Adrenal gland (tissue), 12 donors: ENCODE results near the gene MYH3. TPM values are rescaled to one million over a fixed set of nuclear protein-coding genes. Genes with fewer than 3 reads are reported as not detected.
"Not testable (repeated sequence)": the region's sequence is repeated elsewhere in the genome, so short reads cannot be mapped to it uniquely, and the experiment has no call there.

Experiments
- DNase-seq, 7 donors: peaks; one replicate each; pipeline ENCODE4 v3.0.0-alpha.2; 2019 to 2020
- H3K27ac ChIP-seq, 5 donors: fragments of 200-600 bp; sonication (generic) in 4 of 5; 1 replicate in 3 of 5; 2 replicates in 2 of 5; pipeline versions ENCODE4 v1.5.1 to v1.8.0; 2016 to 2020; ENCODE audit warnings: mild to moderate bottlenecking in 1 of 5
- H3K27me3 ChIP-seq: fragments of 200-600 bp; 2 replicates; pipeline ENCODE4 v1.8.0; 2021
- H3K36me3 ChIP-seq, 2 donors: fragments of 200-600 bp; replicated peaks in 1 of 2; 1 replicate in 1 of 2; 2 replicates in 1 of 2; pipeline versions ENCODE4 v1.5.1 to v1.8.0; 2018 to 2022
- H3K4me1 ChIP-seq, 2 donors: fragments of 200-600 bp; replicated peaks in 1 of 2; 1 replicate in 1 of 2; 2 replicates in 1 of 2; pipeline versions ENCODE4 v1.5.1 to v1.8.0; 2018 to 2021
- H3K4me3 ChIP-seq, 4 donors: fragments of 200-600 bp; sonication (generic) in 3 of 4; one replicate each; pipeline ENCODE4 v1.5.1; 2016 to 2018
- H3K9me3 ChIP-seq, 3 donors: fragments of 200-600 bp; sonication (generic) in 1 of 3; replicated peaks in 1 of 3; 1 replicate in 2 of 3; 2 replicates in 1 of 3; pipeline versions ENCODE4 v1.5.1 to v1.8.0; 2016 to 2021
- POLR2A ChIP-seq, 2 donors: fragments of 450-650 bp; IDR thresholded peaks; one replicate each; pipeline ENCODE4 v1.6.1; 2017; ENCODE audit warnings: antibody characterized with exemption in 2 of 2, mild to moderate bottlenecking in 2 of 2, moderate library complexity in 1 of 2
- WGBS, 4 donors: extraction: QIAGEN DNeasy Blood & Tissue Kit in 2 of 4; methylation state at CpG; one replicate each; pipeline versions ENCODE4 v1.1.5 to v1.1.7; 2013 to 2017; 5-methylcytosine and 5-hydroxymethylcytosine counted together
- intact Hi-C, 2 donors: fragments of 100-400 bp; cut with DNase I; formaldehyde crosslinking; loops; one replicate each; pipeline versions ENCODE4 v1.14.1 to v1.15.0; 2022 to 2023
- polyA plus RNA-seq, 3 donors: library from polyadenylated mRNA; stranded (reverse); fragments of 200-250 nt in 2 of 3; fragments of 350-450 nt in 1 of 3; fragmentation: Illumina TruSeq in 1 of 3; extraction: RNeasy Lipid Tissue Mini Kit (QIAGEN cat#74804) in 1 of 3; gene quantifications; one replicate each; pipeline ENCODE4 v1.2.3, GENCODE V29; 2013 to 2014
- total RNA-seq, 9 donors: library from RNA; depleted of rRNA in 4 of 9; stranded (reverse); fragments of >200 nt in 4 of 9; fragments of 120-200 nt in 1 of 9; fragmentation: NEBNext Ultra II Directional in 1 of 9; extraction: Animal tissue kit (Norgen Biotek cat#: 25700) in 1 of 9; gene quantifications; one replicate each; pipeline versions ENCODE4 v1.1.0 to v1.2.4, GENCODE V29; 2013 to 2023
- TF ChIP-seq, protein P1 (sequence below), 6 experiments: fragments of 450-650 bp in 4 of 6; fragments of 200-600 bp in 2 of 6; sonication (generic) in 1 of 6; IDR thresholded peaks; 1 replicate in 5 of 6; 2 replicates in 1 of 6; pipeline versions ENCODE4 v1.5.1 to v1.8.0; 2016 to 2021; ENCODE audit warnings: antibody characterized with exemption in 6 of 6, mild to moderate bottlenecking in 2 of 6, moderate library complexity in 1 of 6
- donor health status: healthy with polysubstance abuse.
- donor health status: Bipolar disorder and iron deficiency.
- donor health status: DM: yes; HTN: yes; CAD: no.
- donor health status: DM: no; HTN: no; CAD: no.
- donor health status: DM: no; HTN: no; CAD: no.
- donor health status: DM: yes; HTN: yes; CAD: no.

Gene MYH3
- total and polyA plus RNA-seq, 12 donors, result 0.43 to 9.3 (median 0.95) TPM; not detected in 1

GRCh38 chr17:10698096-10698818 lies 41.1 kb upstream of the MYH3 start:
- no peak for TF ChIP-seq POLR2A (IDR thresholded peaks at IDR 0.05)
- TF ChIP-seq, protein P1, sequence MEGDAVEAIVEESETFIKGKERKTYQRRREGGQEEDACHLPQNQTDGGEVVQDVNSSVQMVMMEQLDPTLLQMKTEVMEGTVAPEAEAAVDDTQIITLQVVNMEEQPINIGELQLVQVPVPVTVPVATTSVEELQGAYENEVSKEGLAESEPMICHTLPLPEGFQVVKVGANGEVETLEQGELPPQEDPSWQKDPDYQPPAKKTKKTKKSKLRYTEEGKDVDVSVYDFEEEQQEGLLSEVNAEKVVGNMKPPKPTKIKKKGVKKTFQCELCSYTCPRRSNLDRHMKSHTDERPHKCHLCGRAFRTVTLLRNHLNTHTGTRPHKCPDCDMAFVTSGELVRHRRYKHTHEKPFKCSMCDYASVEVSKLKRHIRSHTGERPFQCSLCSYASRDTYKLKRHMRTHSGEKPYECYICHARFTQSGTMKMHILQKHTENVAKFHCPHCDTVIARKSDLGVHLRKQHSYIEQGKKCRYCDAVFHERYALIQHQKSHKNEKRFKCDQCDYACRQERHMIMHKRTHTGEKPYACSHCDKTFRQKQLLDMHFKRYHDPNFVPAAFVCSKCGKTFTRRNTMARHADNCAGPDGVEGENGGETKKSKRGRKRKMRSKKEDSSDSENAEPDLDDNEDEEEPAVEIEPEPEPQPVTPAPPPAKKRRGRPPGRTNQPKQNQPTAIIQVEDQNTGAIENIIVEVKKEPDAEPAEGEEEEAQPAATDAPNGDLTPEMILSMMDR (IDR thresholded peaks at IDR 0.05), result no peak
- peak in 1 of 7 donors; percentile 8 for DNase-seq
- H3K36me3 ChIP-seq, result peaks cover 0 to 19% of the 10 kb centered on the region in 2 donors
- peak overlapping the region; percentile 68 to 84 (median 76) for H3K4me3 ChIP-seq
- intact Hi-C loops, result no loop called here
- peak overlapping the region; percentile 49 to 95 (median 91) for H3K27ac ChIP-seq
- no peaks in the 10 kb centered on the region for H3K27me3 ChIP-seq
- H3K9me3 ChIP-seq, result no peaks in the 10 kb centered on the region
- 11 to 12% (median 11%) methylated on average over 18 of the region's 18 CpGs for WGBS, 4 donors
- H3K4me1 ChIP-seq, result peaks cover 7 to 20% of the 10 kb centered on the region in 2 donors

DNA sequence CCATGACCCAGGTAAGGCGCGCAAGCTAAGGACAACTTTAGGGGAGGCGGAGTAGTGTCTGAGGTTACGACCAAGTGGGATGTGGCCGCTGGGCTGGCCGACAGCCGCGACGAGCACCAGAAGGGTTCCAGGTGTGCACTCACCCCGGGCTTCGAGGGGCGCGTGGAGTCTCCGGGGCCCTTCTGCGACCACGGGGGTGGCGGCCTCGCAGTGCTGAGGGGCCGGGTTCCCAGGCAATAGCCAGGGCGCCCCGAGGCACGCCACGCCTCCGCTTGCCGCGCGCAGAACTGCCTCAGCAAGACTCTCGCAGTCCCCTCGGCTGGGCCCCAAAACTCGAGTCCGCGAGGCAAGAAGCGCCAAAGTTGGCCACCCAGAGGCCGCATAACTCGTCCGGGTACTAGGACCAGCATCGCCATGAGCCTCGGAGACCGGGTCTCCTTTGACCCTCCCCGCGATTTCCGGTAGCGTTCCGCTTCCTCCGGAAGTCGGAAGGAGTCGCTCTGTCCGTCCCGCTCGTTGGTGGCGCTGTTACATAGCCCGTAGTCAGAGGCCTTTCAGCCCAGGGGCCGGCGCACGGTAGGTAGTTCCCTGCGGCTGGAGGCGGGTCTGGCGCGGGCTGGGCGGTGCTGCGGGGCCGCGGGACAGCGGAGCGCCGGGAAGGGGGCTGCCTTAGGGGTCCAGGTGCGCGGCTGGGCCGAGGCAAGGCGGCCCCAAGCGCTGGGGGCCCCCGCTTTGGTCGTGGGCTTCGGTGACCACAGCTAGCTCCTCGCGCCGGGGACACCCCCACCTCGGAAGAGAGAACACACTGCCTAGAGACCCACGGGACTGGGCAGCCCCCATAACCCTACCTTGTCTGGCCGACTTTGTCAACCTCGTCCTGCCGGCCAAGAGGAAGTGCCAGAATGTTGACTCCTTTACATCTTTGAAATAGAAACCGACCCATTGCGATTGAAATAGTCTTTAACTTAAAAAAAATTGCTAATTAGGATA lies 40.3 kb upstream of the MYH3 start, which contains the start of the genes ADPRM and SCO1:
TSS of gene ADPRM (plus strand) at position 503 of the 990 bp plus-strand sequence. CDS start 7,333 bp downstream, outside the sequence.
TSS of gene SCO1 (minus strand) at position 442 of the 990 bp plus-strand sequence. CDS start at position 416, 26 bp downstream.
- intact Hi-C loops, result no loop called here

DNA sequence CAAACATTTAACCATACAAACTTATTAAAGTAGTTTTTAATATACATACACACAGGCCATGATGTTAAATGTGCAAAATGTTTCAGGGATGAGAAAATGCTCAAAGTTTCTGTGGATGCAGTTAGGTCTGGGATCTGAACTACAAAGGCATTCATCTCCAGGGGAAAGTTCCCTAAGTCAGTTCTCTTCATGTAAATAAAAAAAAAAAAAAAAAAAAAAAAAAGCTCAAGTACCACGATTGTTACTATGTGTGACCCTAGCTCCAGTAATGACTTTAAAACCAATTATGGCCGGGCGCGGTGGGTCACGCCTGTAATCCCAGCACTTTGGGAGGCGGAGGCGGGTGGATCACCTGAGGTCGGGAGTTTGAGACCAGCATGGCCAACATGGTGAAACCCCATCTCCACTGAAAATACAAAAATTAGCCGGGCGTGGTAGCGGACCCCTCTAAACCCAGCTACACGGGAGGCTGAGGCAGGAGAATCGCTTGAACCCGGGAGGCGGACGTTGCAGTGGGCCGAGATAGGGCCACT lies 38.8 kb upstream of the MYH3 start:
- H3K9me3 ChIP-seq, H3K27ac ChIP-seq, H3K27me3 ChIP-seq, H3K4me3 ChIP-seq, DNase-seq, intact Hi-C loops: not testable (repeated sequence)
- WGBS, 4 donors, result 87 to 91% (median 90%) methylated on average over 17 of the region's 17 CpGs
- H3K4me1 ChIP-seq, result peaks cover 7 to 20% of the 10 kb centered on the region in 2 donors
- H3K36me3 ChIP-seq, result peaks cover 0 to 41% of the 10 kb centered on the region in 2 donors

More for the DNA sequence above, 40.3 kb upstream of the MYH3 start, which contains the start of the genes ADPRM and SCO1:
- WGBS, 4 donors, result 0 to 1% (median 0%) methylated on average over 12 to 84 of the region's 84 CpGs
- Histone ChIP-seq H3K4me1 (peaks cover 7 to 20% of the 10 kb centered on the region in 2 donors), H3K9me3 (no peaks in the 10 kb centered on the region), H3K4me3 (peak within 1 kb of the TSS; percentile 68 to 84 (median 76)), H3K27ac (peak within 1 kb of the TSS; percentile 49 to 95 (median 91)), H3K27me3 (no peaks in the 10 kb centered on the region), H3K36me3 (peaks cover 0 to 28% of the 10 kb centered on the region in 2 donors)
- DNase-seq, result peak; percentile 92 to 96 (median 95)
- peak; percentile 79 to 96 for TF ChIP-seq POLR2A (IDR thresholded peaks at IDR 0.05)
- TF ChIP-seq, protein P1 (IDR thresholded peaks at IDR 0.05), result peak in 5 of 6 experiments; percentile 14 to 45 (median 29)

DNA sequence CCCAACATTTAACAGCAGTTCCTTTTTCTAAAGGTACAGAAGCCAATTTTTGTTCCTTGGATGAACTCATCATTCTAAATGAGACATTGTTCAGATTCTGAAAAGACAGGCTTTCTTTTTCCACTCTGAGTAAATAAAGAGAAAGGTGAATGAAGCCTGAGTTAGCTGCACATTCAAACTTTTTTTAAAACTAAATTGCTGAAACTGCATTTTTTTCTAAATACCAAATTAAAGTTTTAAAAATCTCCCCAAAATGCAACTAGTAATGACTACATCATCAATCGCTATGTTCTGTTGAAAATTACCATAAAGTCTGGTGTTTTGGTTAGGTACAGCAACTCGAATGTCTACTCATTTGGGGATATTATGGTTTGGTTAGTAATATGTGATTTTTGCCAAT lies 30.4 kb upstream of the MYH3 start:
- Histone ChIP-seq H3K36me3 (peaks cover 0 to 48% of the 10 kb centered on the region in 2 donors), H3K9me3 (no peaks in the 10 kb centered on the region), H3K4me1 (no peaks in the 10 kb centered on the region), H3K27me3 (no peaks in the 10 kb centered on the region), H3K27ac (no peak overlapping the region), H3K4me3 (no peak overlapping the region)
- intact Hi-C loops, result no loop called here
- DNase-seq, result no peak
- WGBS, 4 donors, result 91 to 98% (median 94%) methylated on average over 2 of the region's 2 CpGs
- TF ChIP-seq, protein P1 (IDR thresholded peaks at IDR 0.05), result no peak
